ENCODE results near the gene PEX16. TPM values are rescaled to one million over a fixed set of nuclear protein-coding genes. Genes with fewer than 3 reads are reported as not detected.

The PEX16 gene
- total and polyA plus RNA-seq, 9 of the 15 experiments (the other 6 are each of a cell fraction or from before 2014, with no cell fraction given), result 1.5 to 43.9 (median 14.6) TPM

- H3K4me1 ChIP-seq (replicated peaks in 1 of 2; ENCODE audit: control insufficient read depth in 2 of 2, insufficient read depth in 2 of 2, low read length in 2 of 2), result peaks cover 11 to 63% of the 10 kb centered on the region in 2 experiments
- no peak for DNase-seq (ENCODE audit: extremely low read depth in 1 of 4, low spot score in 3 of 4)
- 52% methylated on average over 13 of the region's 13 CpGs for WGBS (ENCODE audit: insufficient coverage, low coverage, missing lambda C conversion rate)
- H3K79me2 ChIP-seq (ENCODE audit: control insufficient read depth, insufficient read depth, low read length), result peaks cover 19% of the 10 kb centered on the region
- no peak for TF ChIP-seq HSF4 (CRISPR knock-in tag; IDR thresholded peaks at IDR 0.05; ENCODE audit: borderline replicate concordance)
- no peak for TF ChIP-seq MLLT1 (IDR thresholded peaks at IDR 0.05)
- no peak for TF ChIP-seq E2F4 (CRISPR knock-in tag; IDR thresholded peaks at IDR 0.05; ENCODE audit: low read depth)
- no peak for TF ChIP-seq SNAPC5 (CRISPR knock-in tag; IDR thresholded peaks at IDR 0.05)
- no peak for TF ChIP-seq TRIM25 (IDR thresholded peaks at IDR 0.05; ENCODE audit: borderline replicate concordance)
- no peak for TF ChIP-seq TCF3 (CRISPR knock-in tag; IDR thresholded peaks at IDR 0.05)
- no peak for TF ChIP-seq RHOXF2B (CRISPR knock-in tag; conservative IDR thresholded peaks at IDR 0.05)
- no peak for TF ChIP-seq SRSF1 (IDR thresholded peaks at IDR 0.05; ENCODE audit: low read depth, low read length)
- TF ChIP-seq ZNF79 (CRISPR knock-in tag; IDR thresholded peaks at IDR 0.05; ENCODE audit: low read depth), result no peak
- no peak for TF ChIP-seq PBX2 (CRISPR knock-in tag; IDR thresholded peaks at IDR 0.05; ENCODE audit: low read depth)
- TF ChIP-seq PBX2 (tag; conservative IDR thresholded peaks at IDR 0.05; ENCODE audit: low read depth), result no peak
- no peak for TF ChIP-seq RAD51 (IDR thresholded peaks at IDR 0.05; ENCODE audit: borderline replicate concordance, low read depth)
- TF ChIP-seq ZC3H4 (CRISPR knock-in tag; IDR thresholded peaks at IDR 0.05; ENCODE audit: borderline replicate concordance), result no peak
- TF ChIP-seq NR1H2 (CRISPR knock-in tag; IDR thresholded peaks at IDR 0.05), result no peak
- H4K20me1 ChIP-seq (replicated peaks; ENCODE audit: control insufficient read depth, insufficient read depth, low read length), result no peaks in the 10 kb centered on the region; the same call in 1 of the 2 replicates
- H3K9me1 ChIP-seq (ENCODE audit: control insufficient read depth, insufficient read depth, low read length), result no peaks in the 10 kb centered on the region
- no peaks in the 10 kb centered on the region for H3K27me3 ChIP-seq (ENCODE audit: control insufficient read depth in 2 of 2, insufficient read depth in 2 of 2, low read length in 2 of 2)
- CTCF ChIA-PET (ENCODE audit: low intra/inter-chr PET ratio), result no interaction called here
- no peak overlapping the region for H3K27ac ChIP-seq (ENCODE audit: extremely low read depth, low read depth, low read length)
- peak overlapping the region; percentile 61; the same call in 1 of the 2 replicates for H2AFZ ChIP-seq (ENCODE audit: low read depth, low read length)
- intact Hi-C loops (cut with micrococcal nuclease) (no loop called here), in situ Hi-C loops (cut with MboI) (no loop called here)
- H3K4me3 ChIP-seq, result no peak overlapping the region
- no peak overlapping the region for H3K4me2 ChIP-seq (ENCODE audit: insufficient read depth, low read length)
- no TSS peak for BruUV-seq (replicated peaks)
- no peaks in the 10 kb centered on the region for H3K9me3 ChIP-seq (replicated peaks; ENCODE audit: control insufficient read depth, insufficient read depth, low read depth, low read length)
- H3K9ac ChIP-seq (ENCODE audit: insufficient read depth in 1 of 2, low read depth in 2 of 2, low read length in 2 of 2), result peak overlapping the region in 1 of 2 experiments; percentile 55; a peak in 2 of 4 replicates
- H3K36me3 ChIP-seq (ENCODE audit: control insufficient read depth, insufficient read depth, low read length), result peaks cover 14% of the 10 kb centered on the region; the same call in 2 of the 3 replicates
- ATAC-seq, result no peak
- POLR2A ChIA-PET, result interaction anchor here (0.6 kb wide), 1 partner anchor 73 kb away, joined by 3 read pairs; the partner anchor contains the start of gene CRY2
- FAIRE-seq, result no peak
Observed at GRCh38 chr11:45919806-45920530, 2.3 kb upstream of the PEX16 start.

Measured in K562 (cell line).